ENCODE data around the gene ALDOB.
A peak's percentile ranks its signal among the peaks of the same experiment; 100 is the strongest.

ALDOB gene

GRCh38 chr9:101468116-101468515 lies 32.5 kb upstream of the ALDOB start:
- no peak for DNase-seq (ENCODE audit: low read depth)
- no peak for TF ChIP-seq CTCF (IDR thresholded peaks at IDR 0.05; ENCODE audit: insufficient read depth, low read depth, low read length, missing control alignments)
- H3K4me3 ChIP-seq (ENCODE audit: low read length), result no peak overlapping the region

- no peak for TF ChIP-seq CTCF (IDR thresholded peaks at IDR 0.05; ENCODE audit: insufficient read depth, low read depth, low read length, missing control alignments)
- DNase-seq (ENCODE audit: low read depth), result no peak
These were observed 32.1 kb upstream of the ALDOB start for GRCh38 chr9:101467690-101468089.

GRCh38 chr9:101466863-101467262 lies 31.3 kb upstream of the ALDOB start:
- TF ChIP-seq CTCF (IDR thresholded peaks at IDR 0.05; ENCODE audit: insufficient read depth, low read depth, low read length, missing control alignments), result no peak
- no peak for DNase-seq (ENCODE audit: low read depth)

More at GRCh38 chr9:101467690-101468089, 32.1 kb upstream of the ALDOB start:
- no peak overlapping the region for H3K4me3 ChIP-seq (ENCODE audit: low read length)

GRCh38 chr9:101465326-101465915 lies 29.8 kb upstream of the ALDOB start:
- peak; percentile 73 for TF ChIP-seq CTCF (IDR thresholded peaks at IDR 0.05; ENCODE audit: insufficient read depth, low read depth, low read length, missing control alignments)
- H3K4me3 ChIP-seq (ENCODE audit: low read length), result no peak overlapping the region
- peak; percentile 92 for DNase-seq (ENCODE audit: low read depth)

More at GRCh38 chr9:101466863-101467262, 31.3 kb upstream of the ALDOB start:
- H3K4me3 ChIP-seq (ENCODE audit: low read length), result no peak overlapping the region

- TF ChIP-seq CTCF (IDR thresholded peaks at IDR 0.05; ENCODE audit: insufficient read depth, low read depth, low read length, missing control alignments), result no peak
- H3K4me3 ChIP-seq (ENCODE audit: low read length), result no peak overlapping the region
- peak; percentile 13 for DNase-seq (ENCODE audit: low read depth)
These were observed 27.8 kb upstream of the ALDOB start for GRCh38 chr9:101463397-101463796.

- no peak overlapping the region for H3K4me3 ChIP-seq (ENCODE audit: low read length)
- peak; percentile 50 for DNase-seq (ENCODE audit: low read depth)
- no peak for TF ChIP-seq CTCF (IDR thresholded peaks at IDR 0.05; ENCODE audit: insufficient read depth, low read depth, low read length, missing control alignments)
These were observed 27.0 kb upstream of the ALDOB start for GRCh38 chr9:101462558-101462957.

- no peak for TF ChIP-seq CTCF (IDR thresholded peaks at IDR 0.05; ENCODE audit: insufficient read depth, low read depth, low read length, missing control alignments)
- no peak overlapping the region for H3K4me3 ChIP-seq (ENCODE audit: low read length)
- no peak for DNase-seq (ENCODE audit: low read depth)
These were observed 25.4 kb upstream of the ALDOB start for GRCh38 chr9:101460965-101461364.
